Kidney epithelial cell (primary cell): ENCODE data around the gene GRM8. TPM values are rescaled to one million over a fixed set of nuclear protein-coding genes. Genes with fewer than 3 reads are reported as not detected.

ENCODE experiments used
- DNase-seq: peaks from one replicate; pipeline ENCODE4 v3.0.0-alpha.2; 2010; ENCODE audit warnings: low read depth
- H3K27me3 ChIP-seq: 2 replicates; pipeline ENCODE4 v1.6.0; 2011; ENCODE audit warnings: low read length; ENCODE audit not compliant: control insufficient read depth, insufficient read depth
- H3K36me3 ChIP-seq: 2 replicates; pipeline ENCODE4 v1.5.1; 2011; ENCODE audit warnings: low read length; ENCODE audit not compliant: control insufficient read depth, insufficient read depth
- H3K4me3 ChIP-seq: 2 replicates; pipeline ENCODE4 v1.5.1; 2011; ENCODE audit warnings: low read depth, mild to moderate bottlenecking, control low read depth, low read length
- CTCF ChIP-seq: IDR thresholded peaks from 2 replicates; pipeline ENCODE4 v1.5.1; 2011; ENCODE audit warnings: mild to moderate bottlenecking, moderate library complexity, low read length, control low read depth, inconsistent platforms; ENCODE audit not compliant: insufficient read depth, poor library complexity, severe bottlenecking
- total RNA-seq: library from RNA; depleted of rRNA; stranded (reverse); fragments of >200 nt; gene quantifications from 2 replicates; pipeline ENCODE4 v1.2.3, GENCODE V29; 2015

Gene GRM8
- total RNA-seq, 1 donor from 2014 or later = 0.17 TPM

- no peaks in the 10 kb centered on the region for H3K27me3 ChIP-seq
- DNase-seq = no peak
- no peak for TF ChIP-seq CTCF
- H3K36me3 ChIP-seq = no peaks in the 10 kb centered on the region
- no peak overlapping the region for H3K4me3 ChIP-seq
These were observed 589.9 kb downstream of the GRM8 start for GRCh38 chr7:126662856-126663255.

- Histone ChIP-seq H3K4me3 (no peak overlapping the region), H3K27me3 (no peaks in the 10 kb centered on the region), H3K36me3 (no peaks in the 10 kb centered on the region)
- TF ChIP-seq CTCF = no peak
- no peak for DNase-seq
These were observed 593.6 kb downstream of the GRM8 start for GRCh38 chr7:126659124-126659523.

- Histone ChIP-seq H3K27me3 (no peaks in the 10 kb centered on the region), H3K4me3 (no peak overlapping the region), H3K36me3 (no peaks in the 10 kb centered on the region)
- no peak for TF ChIP-seq CTCF
- DNase-seq = no peak
These were observed 594.1 kb downstream of the GRM8 start for GRCh38 chr7:126658684-126659083.

- TF ChIP-seq CTCF = no peak
These were observed 595.0 kb downstream of the GRM8 start for GRCh38 chr7:126657599-126658358.

GRCh38 chr7:126657137-126657536 is 595.6 kb downstream of the GRM8 start:
- Histone ChIP-seq H3K36me3 (no peaks in the 10 kb centered on the region), H3K4me3 (no peak overlapping the region), H3K27me3 (no peaks in the 10 kb centered on the region)
- no peak for TF ChIP-seq CTCF
- DNase-seq = no peak

More at GRCh38 chr7:126657599-126658358, 595.0 kb downstream of the GRM8 start:
- Histone ChIP-seq H3K36me3 (no peaks in the 10 kb centered on the region), H3K4me3 (no peak overlapping the region), H3K27me3 (no peaks in the 10 kb centered on the region)
- DNase-seq = no peak

GRCh38 chr7:126656165-126656564 is 596.6 kb downstream of the GRM8 start:
- TF ChIP-seq CTCF = no peak
- H3K36me3 ChIP-seq = no peaks in the 10 kb centered on the region
- H3K4me3 ChIP-seq = no peak overlapping the region
- DNase-seq = no peak
- no peaks in the 10 kb centered on the region for H3K27me3 ChIP-seq
